ENCODE results near the gene TNS1. TPM values are rescaled to one million over a fixed set of nuclear protein-coding genes. Genes with fewer than 3 reads are reported as not detected.

TNS1 gene
- total RNA-seq (2011; cell fraction: chromatin; rRNA removed; ENCODE audit: low replicate concordance), result 5.0 and 10.2 TPM in 2 replicates
- 3.6 and 5.0 TPM in 2 replicates for total RNA-seq (2011; cell fraction: nucleolus; rRNA removed)
- 4.4 and 9.5 TPM in 2 replicates for total RNA-seq (2011; cell fraction: nucleoplasm; rRNA removed)
- total RNA-seq (2014; rRNA removed) (0.77 and 1.0 TPM in 2 replicates), total RNA-seq (2014; rRNA removed; fragmentation: Illumina TruSeq; extraction: Trizol) (0.47 and 0.51 TPM in 2 replicates), total RNA-seq (2015; rRNA removed; fragmentation: Illumina TruSeq; extraction: Trizol) (0.18 and 0.23 TPM in 2 replicates), total RNA-seq (2021) (1.9 and 2.0 TPM in 2 replicates), polyA plus RNA-seq (2011; rRNA removed) (0.61 and 1.3 TPM in 2 replicates), polyA plus RNA-seq (2014; fragmentation: Illumina TruSeq; extraction: Trizol) (1.8 and 2.7 TPM in 2 replicates), polyA plus RNA-seq (2014; fragmentation: Nextera tagmentation; extraction: Ambion mirVana) (under 1 TPM; 0.13 to 0.18 TPM), polyA plus RNA-seq (2014; rRNA removed) (1.1 and 1.4 TPM in 2 replicates), polyA minus RNA-seq (2011; rRNA and poly(A)+ RNA removed) (1.4 and 1.6 TPM in 2 replicates), Bru-seq, nascent RNA (percentile 19 among the genes with signal in this experiment), BruChase-seq, experiment 1, labeled RNA remaining after a 2-hour chase (percentile 28 among the genes with signal in this experiment), BruChase-seq, experiment 2, labeled RNA remaining after a 6-hour chase (percentile 31 among the genes with signal in this experiment)
- 0.44 and 1.1 TPM in 2 replicates for polyA plus RNA-seq (2011; cell fraction: cytosol; rRNA removed)
- 0.86 and 3.4 TPM in 2 replicates for polyA plus RNA-seq (2011; cell fraction: nucleus; rRNA removed)
- polyA plus RNA-seq (2012), result 1.7 and 1.9 TPM in 2 replicates
- polyA minus RNA-seq (2011; cell fraction: cytosol; rRNA and poly(A)+ RNA removed), result 1.3 and 2.3 TPM in 2 replicates
- polyA minus RNA-seq (2011; cell fraction: nucleus; rRNA and poly(A)+ RNA removed), result 1.9 and 2.8 TPM in 2 replicates
- long read RNA-seq, experiment 1, partial matches to known transcripts, result 43 of 47 reads
- long read RNA-seq, experiment 1, other reads (novel, unspliced or antisense), result 4 of 47 reads
- long read RNA-seq, experiment 2, full-length matches to known transcripts, result 5 of 10 reads
- long read RNA-seq, experiment 2, partial matches to known transcripts, result 2 of 10 reads
- long read RNA-seq, experiment 2, other reads (novel, unspliced or antisense), result 3 of 10 reads
- long read RNA-seq, experiment 3, result 0 reads

DNA sequence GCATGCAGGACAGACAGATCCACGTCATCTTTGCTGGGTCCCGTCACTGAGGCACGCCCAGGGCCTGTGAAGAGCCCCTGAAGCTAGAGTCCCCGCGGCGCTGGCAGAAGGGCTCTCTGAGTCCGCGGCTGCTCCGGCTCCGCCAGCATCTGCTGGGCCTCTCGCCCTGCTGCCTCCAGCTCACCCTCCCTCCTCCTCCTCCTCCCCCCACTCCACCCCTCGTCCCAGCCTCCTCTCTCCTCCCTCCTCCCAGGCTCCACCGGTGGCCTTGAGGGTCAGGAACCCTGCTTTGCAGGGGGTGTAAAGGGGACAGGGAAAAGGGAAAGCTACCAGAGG is at the start of gene TNS1:
Gene TNS1, minus strand, starts transcription at position 151 of the 336 bp plus-strand sequence. Its CDS starts 123 bp downstream, at position 28.
- H3K4me3 ChIP-seq, result no peak within 1 kb of the TSS
- intact Hi-C loops (cut with micrococcal nuclease), result no loop called here
- 2% methylated on average over 9 of the region's 13 CpGs for WGBS (ENCODE audit: insufficient coverage, low coverage, missing lambda C conversion rate)
- H3K9ac ChIP-seq (ENCODE audit: insufficient read depth in 1 of 2, low read depth in 2 of 2, low read length in 2 of 2), result no peak within 1 kb of the TSS
- H3K79me2 ChIP-seq (ENCODE audit: control insufficient read depth, insufficient read depth, low read length), result no peaks in the 10 kb centered on the region
- BruUV-seq (replicated peaks), result no TSS peak
- no peaks in the 10 kb centered on the region for H3K36me3 ChIP-seq (ENCODE audit: control insufficient read depth, insufficient read depth, low read length)
- no peak within 1 kb of the TSS for H2AFZ ChIP-seq (ENCODE audit: low read depth, low read length)
- no peak within 1 kb of the TSS for H3K4me2 ChIP-seq (ENCODE audit: insufficient read depth, low read length)
- H3K9me3 ChIP-seq (replicated peaks; ENCODE audit: control insufficient read depth, insufficient read depth, low read depth, low read length), result no peaks in the 10 kb centered on the region
- no peak for ATAC-seq
- ChIA-PET CTCF (ENCODE audit: low intra/inter-chr PET ratio) (no interaction called here), POLR2A (no interaction called here)
- FAIRE-seq, result no peak
- no peaks in the 10 kb centered on the region for H4K20me1 ChIP-seq (replicated peaks; ENCODE audit: control insufficient read depth, insufficient read depth, low read length)
- TF ChIP-seq PPARD (CRISPR knock-in tag; IDR thresholded peaks at IDR 0.05), result no peak
- TF ChIP-seq, protein P1, sequence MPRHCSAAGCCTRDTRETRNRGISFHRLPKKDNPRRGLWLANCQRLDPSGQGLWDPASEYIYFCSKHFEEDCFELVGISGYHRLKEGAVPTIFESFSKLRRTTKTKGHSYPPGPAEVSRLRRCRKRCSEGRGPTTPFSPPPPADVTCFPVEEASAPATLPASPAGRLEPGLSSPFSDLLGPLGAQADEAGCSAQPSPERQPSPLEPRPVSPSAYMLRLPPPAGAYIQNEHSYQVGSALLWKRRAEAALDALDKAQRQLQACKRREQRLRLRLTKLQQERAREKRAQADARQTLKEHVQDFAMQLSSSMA (CRISPR knock-in tag; IDR thresholded peaks at IDR 0.05), result no peak
- TF ChIP-seq ZNF263 (CRISPR knock-in tag; IDR thresholded peaks at IDR 0.05; ENCODE audit: borderline replicate concordance), result peak; percentile 23; the same call in 1 of the 2 replicates
- no peak for TF ChIP-seq GATAD2B (IDR thresholded peaks at IDR 0.05; ENCODE audit: borderline replicate concordance)
- in situ Hi-C loops (cut with MboI), result no loop called here
- DNase-seq (ENCODE audit: extremely low read depth in 1 of 4, low spot score in 3 of 4), result no peak
- H3K27ac ChIP-seq (ENCODE audit: extremely low read depth, low read depth, low read length), result no peak within 1 kb of the TSS
- peaks cover 0 to 18% of the 10 kb centered on the region in 2 experiments; a peak in 2 of 5 replicates for H3K27me3 ChIP-seq (ENCODE audit: control insufficient read depth in 2 of 2, insufficient read depth in 2 of 2, low read length in 2 of 2)
- no peaks in the 10 kb centered on the region for H3K9me1 ChIP-seq (ENCODE audit: control insufficient read depth, insufficient read depth, low read length)
- H3K4me1 ChIP-seq (replicated peaks in 1 of 2; ENCODE audit: control insufficient read depth in 2 of 2, insufficient read depth in 2 of 2, low read length in 2 of 2), result no peaks in the 10 kb centered on the region; a peak in 1 of 5 replicates

All from K562 (cell line).